GM19467 (cell line): ENCODE results near the gene ITGA11.
A peak's percentile ranks its signal among the peaks of the same experiment; 100 is the strongest.

ENCODE experiments used
- ATAC-seq: cut with Tn5 transposase; IDR thresholded peaks from one replicate; pipeline ENCODE4 v1.9.1; 2021; ENCODE audit warnings: mild to moderate bottlenecking, moderate library complexity; ENCODE audit not compliant: unreplicated experiment

The ITGA11 gene

GRCh38 chr15:68278345-68278594 is 153.7 kb downstream of the ITGA11 start:
- peak; percentile 53 for ATAC-seq

- peak; percentile 70 for ATAC-seq
Measured at GRCh38 chr15:68277603-68278344, 154.2 kb downstream of the ITGA11 start, which contains the start of gene FEM1B. Gene FEM1B (plus strand): TSS chr15:68277745. CDS start chr15:68278418, 673 bp downstream.

GRCh38 chr15:68277131-68277602 is 154.8 kb downstream of the ITGA11 start:
- ATAC-seq = no peak

GRCh38 chr15:68276668-68277067 is 155.3 kb downstream of the ITGA11 start:
- no peak for ATAC-seq

GRCh38 chr15:68275165-68275746 is 156.7 kb downstream of the ITGA11 start:
- no peak for ATAC-seq

GRCh38 chr15:68274201-68274848 is 157.6 kb downstream of the ITGA11 start:
- no peak for ATAC-seq

GRCh38 chr15:68272721-68273271 is 159.2 kb downstream of the ITGA11 start:
- ATAC-seq = no peak

GRCh38 chr15:68271854-68272471 is 160.0 kb downstream of the ITGA11 start:
- no peak for ATAC-seq

GRCh38 chr15:68268405-68268804 is 163.6 kb downstream of the ITGA11 start:
- no peak for ATAC-seq

GRCh38 chr15:68265674-68266073 is 166.3 kb downstream of the ITGA11 start:
- ATAC-seq = no peak

GRCh38 chr15:68265081-68265480 is 166.9 kb downstream of the ITGA11 start:
- no peak for ATAC-seq

GRCh38 chr15:68264282-68264681 is 167.7 kb downstream of the ITGA11 start:
- no peak for ATAC-seq

GRCh38 chr15:68262514-68263356 is 169.2 kb downstream of the ITGA11 start:
- ATAC-seq = no peak

GRCh38 chr15:68261980-68262379 is 170.0 kb downstream of the ITGA11 start:
- no peak for ATAC-seq

GRCh38 chr15:68261241-68261640 is 170.7 kb downstream of the ITGA11 start:
- no peak for ATAC-seq

GRCh38 chr15:68259883-68260282 is 172.1 kb downstream of the ITGA11 start:
- ATAC-seq = no peak

GRCh38 chr15:68258692-68259091 is 173.3 kb downstream of the ITGA11 start:
- no peak for ATAC-seq

GRCh38 chr15:68256675-68257450 is 175.1 kb downstream of the ITGA11 start:
- no peak for ATAC-seq

GRCh38 chr15:68252925-68253534 is 178.9 kb downstream of the ITGA11 start:
- ATAC-seq = no peak
